ENCODE results near the gene FADS6.

- TF ChIP-seq, protein P1, sequence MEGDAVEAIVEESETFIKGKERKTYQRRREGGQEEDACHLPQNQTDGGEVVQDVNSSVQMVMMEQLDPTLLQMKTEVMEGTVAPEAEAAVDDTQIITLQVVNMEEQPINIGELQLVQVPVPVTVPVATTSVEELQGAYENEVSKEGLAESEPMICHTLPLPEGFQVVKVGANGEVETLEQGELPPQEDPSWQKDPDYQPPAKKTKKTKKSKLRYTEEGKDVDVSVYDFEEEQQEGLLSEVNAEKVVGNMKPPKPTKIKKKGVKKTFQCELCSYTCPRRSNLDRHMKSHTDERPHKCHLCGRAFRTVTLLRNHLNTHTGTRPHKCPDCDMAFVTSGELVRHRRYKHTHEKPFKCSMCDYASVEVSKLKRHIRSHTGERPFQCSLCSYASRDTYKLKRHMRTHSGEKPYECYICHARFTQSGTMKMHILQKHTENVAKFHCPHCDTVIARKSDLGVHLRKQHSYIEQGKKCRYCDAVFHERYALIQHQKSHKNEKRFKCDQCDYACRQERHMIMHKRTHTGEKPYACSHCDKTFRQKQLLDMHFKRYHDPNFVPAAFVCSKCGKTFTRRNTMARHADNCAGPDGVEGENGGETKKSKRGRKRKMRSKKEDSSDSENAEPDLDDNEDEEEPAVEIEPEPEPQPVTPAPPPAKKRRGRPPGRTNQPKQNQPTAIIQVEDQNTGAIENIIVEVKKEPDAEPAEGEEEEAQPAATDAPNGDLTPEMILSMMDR (conservative IDR thresholded peaks at IDR 0.05; ENCODE audit: low read length): no peak
- no peak for TF ChIP-seq EZH2phosphoT487 (IDR thresholded peaks at IDR 0.05; ENCODE audit: borderline replicate concordance)
These were observed 31.8 kb upstream of the FADS6 start for GRCh38 chr17:74925242-74925641.

Measured in Loucy (cell line).